Suppressor macrophage (primary cell): Measurements from ENCODE around the gene KLC3.
"Not testable (repeated sequence)": the region's sequence is repeated elsewhere in the genome, so short reads cannot be mapped to it uniquely, and the experiment has no call there.

ENCODE experiments used
- DNase-seq, 4 experiments: peaks; one replicate each; pipeline ENCODE4 v3.0.0-alpha.2; 2020 to 2022

Gene KLC3

GRCh38 chr19:45320997-45321775, 19.4 kb upstream of the KLC3 start:
- no peak for DNase-seq

- DNase-seq = no peak
Measured at GRCh38 chr19:45321848-45322247, 18.7 kb upstream of the KLC3 start.

GRCh38 chr19:45322311-45322710, 18.2 kb upstream of the KLC3 start:
- DNase-seq = no peak

GRCh38 chr19:45322744-45323281, 17.7 kb upstream of the KLC3 start, which contains the start of gene CKM:
Gene CKM (minus strand): TSS chr19:45322875. CDS start chr19:45319713, 3,162 bp downstream.
- no peak for DNase-seq

GRCh38 chr19:45323671-45324081, 16.9 kb upstream of the KLC3 start:
- DNase-seq = peak in 2 of 4 experiments; percentile 26 to 37

- DNase-seq = no peak
Measured at GRCh38 chr19:45324349-45324907, 16.1 kb upstream of the KLC3 start.

- DNase-seq = no peak
Measured at GRCh38 chr19:45327404-45328143, 13.0 kb upstream of the KLC3 start.

GRCh38 chr19:45331411-45331810, 9.1 kb upstream of the KLC3 start:
- DNase-seq = peak in 1 of 4 experiments; percentile 0

- DNase-seq = peak in 2 of 4 experiments; percentile 19 to 31
Measured at GRCh38 chr19:45333609-45334303, 6.8 kb upstream of the KLC3 start.

GRCh38 chr19:45334881-45335280, 5.7 kb upstream of the KLC3 start:
- DNase-seq = not testable (repeated sequence)

- DNase-seq = no peak
Measured at GRCh38 chr19:45336696-45337251, 3.8 kb upstream of the KLC3 start.

GRCh38 chr19:45339629-45340028, 921 bp upstream of the KLC3 start:
- no peak for DNase-seq

GRCh38 chr19:45340899-45341453, 426 bp downstream of the KLC3 start:
- DNase-seq = no peak

- no peak for DNase-seq
Measured at GRCh38 chr19:45342911-45343310, 2.4 kb downstream of the KLC3 start.

GRCh38 chr19:45344621-45345505, 4.3 kb downstream of the KLC3 start:
- DNase-seq = no peak

- DNase-seq = no peak
Measured at GRCh38 chr19:45345506-45345860, 4.9 kb downstream of the KLC3 start.

- no peak for DNase-seq
Measured at GRCh38 chr19:45346449-45346848, 5.9 kb downstream of the KLC3 start.

- DNase-seq = no peak
Measured at GRCh38 chr19:45347570-45348366, 7.2 kb downstream of the KLC3 start.

GRCh38 chr19:45348367-45349125, 8.0 kb downstream of the KLC3 start:
- DNase-seq = no peak

GRCh38 chr19:45349126-45349415, 8.5 kb downstream of the KLC3 start:
- no peak for DNase-seq
